Loucy (cell line): Measurements from ENCODE around the gene CDH2.

Experiments
- H2AFZ ChIP-seq: fragments of 200-600 bp; sonication (generic); 2 replicates; pipeline ENCODE4 v1.6.0; 2016; ENCODE audit warnings: antibody characterized with exemption, mild to moderate bottlenecking, low read length, moderate library complexity
- H3F3A ChIP-seq: fragments of 200-600 bp; 2 replicates; pipeline ENCODE4 v1.6.0; 2016; ENCODE audit warnings: antibody characterized with exemption, low read depth, mild to moderate bottlenecking
- H3K27me3 ChIP-seq: fragments of 200-600 bp; sonication (generic); 2 replicates; pipeline ENCODE4 v1.6.1; 2014; ENCODE audit warnings: low read length, mild to moderate bottlenecking; ENCODE audit not compliant: insufficient read depth, poor library complexity, severe bottlenecking
- H3K36me3 ChIP-seq: fragments of 200-600 bp; sonication (generic); 2 replicates; pipeline ENCODE4 v1.6.1; 2016; ENCODE audit warnings: low read length; ENCODE audit not compliant: insufficient read depth
- H3K4me1 ChIP-seq: fragments of 200-600 bp; sonication (generic); 2 replicates; pipeline ENCODE4 v1.5.1; 2014; ENCODE audit warnings: low read length, mild to moderate bottlenecking; ENCODE audit not compliant: insufficient read depth, poor library complexity, severe bottlenecking
- H3K4me2 ChIP-seq: fragments of 200-600 bp; sonication (generic); 2 replicates; pipeline ENCODE4 v1.6.0; 2014; ENCODE audit warnings: antibody characterized with exemption, low read length, low read depth, mild to moderate bottlenecking; ENCODE audit not compliant: poor library complexity, severe bottlenecking
- H3K4me3 ChIP-seq: fragments of 200-600 bp; sonication (generic); 2 replicates; pipeline ENCODE4 v1.5.1; 2014; ENCODE audit warnings: low read length, mild to moderate bottlenecking, mixed read lengths; ENCODE audit not compliant: poor library complexity, severe bottlenecking
- H3K79me2 ChIP-seq: fragments of 200-600 bp; sonication (generic); 2 replicates; pipeline ENCODE4 v1.6.1; 2014; ENCODE audit warnings: low read length; ENCODE audit not compliant: insufficient read depth
- H3K9ac ChIP-seq: fragments of 200-600 bp; sonication (generic); 2 replicates; pipeline ENCODE4 v1.6.0; 2014; ENCODE audit warnings: mild to moderate bottlenecking, low read depth, low read length, moderate library complexity; ENCODE audit not compliant: poor library complexity, severe bottlenecking
- H3K9me2 ChIP-seq: fragments of 200-600 bp; sonication (generic); replicated peaks from 2 replicates; pipeline ENCODE4 v1.6.1; 2016; ENCODE audit warnings: low read depth, low read length, mixed read lengths
- H3K9me3 ChIP-seq: fragments of 200-600 bp; sonication (generic); 2 replicates; pipeline ENCODE4 v1.6.1; 2014; ENCODE audit warnings: mild to moderate bottlenecking, antibody characterized with exemption, low read length, low read depth; ENCODE audit not compliant: insufficient read depth
- H4K20me1 ChIP-seq: fragments of 200-600 bp; sonication (generic); 2 replicates; pipeline ENCODE4 v1.6.0; 2014; ENCODE audit warnings: antibody characterized with exemption, low read length, mild to moderate bottlenecking; ENCODE audit not compliant: insufficient read depth, poor library complexity, severe bottlenecking
- EZH2phosphoT487 ChIP-seq: fragments of 200-600 bp; IDR thresholded peaks from 2 replicates; pipeline ENCODE4 v1.6.1; 2018; ENCODE audit warnings: antibody characterized with exemption, mild to moderate bottlenecking, moderate library complexity, borderline replicate concordance
- TF ChIP-seq, protein P1 (sequence below): fragments of 200-600 bp; sonication (generic); conservative IDR thresholded peaks from 2 replicates; pipeline ENCODE4 v1.5.1; 2014; ENCODE audit warnings: mild to moderate bottlenecking, antibody characterized with exemption, low read length

CDH2 gene

DNA sequence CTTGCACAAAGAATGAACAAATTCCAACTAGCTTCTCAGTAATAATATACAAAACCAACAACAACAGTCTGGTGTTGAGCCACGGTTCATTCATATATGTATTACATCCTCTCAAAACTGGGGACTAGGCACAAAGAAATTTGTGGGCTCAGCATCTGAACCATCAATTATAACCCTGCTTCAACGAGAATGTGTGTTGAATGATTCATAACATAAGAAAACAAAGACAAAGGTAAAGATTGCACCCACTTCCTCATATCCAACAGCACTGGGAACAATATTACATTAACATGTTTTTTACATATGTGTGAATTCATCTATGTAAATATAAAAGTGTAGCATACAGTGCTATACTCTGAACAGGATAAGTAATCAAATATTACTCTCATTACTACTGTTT is 144.8 kb downstream of the CDH2 start:
- no peak overlapping the region for H3K9ac ChIP-seq
- H2AFZ ChIP-seq, result no peak overlapping the region
- peaks cover 5% of the 10 kb centered on the region for H3K4me1 ChIP-seq
- TF ChIP-seq EZH2phosphoT487, result no peak
- TF ChIP-seq, protein P1, sequence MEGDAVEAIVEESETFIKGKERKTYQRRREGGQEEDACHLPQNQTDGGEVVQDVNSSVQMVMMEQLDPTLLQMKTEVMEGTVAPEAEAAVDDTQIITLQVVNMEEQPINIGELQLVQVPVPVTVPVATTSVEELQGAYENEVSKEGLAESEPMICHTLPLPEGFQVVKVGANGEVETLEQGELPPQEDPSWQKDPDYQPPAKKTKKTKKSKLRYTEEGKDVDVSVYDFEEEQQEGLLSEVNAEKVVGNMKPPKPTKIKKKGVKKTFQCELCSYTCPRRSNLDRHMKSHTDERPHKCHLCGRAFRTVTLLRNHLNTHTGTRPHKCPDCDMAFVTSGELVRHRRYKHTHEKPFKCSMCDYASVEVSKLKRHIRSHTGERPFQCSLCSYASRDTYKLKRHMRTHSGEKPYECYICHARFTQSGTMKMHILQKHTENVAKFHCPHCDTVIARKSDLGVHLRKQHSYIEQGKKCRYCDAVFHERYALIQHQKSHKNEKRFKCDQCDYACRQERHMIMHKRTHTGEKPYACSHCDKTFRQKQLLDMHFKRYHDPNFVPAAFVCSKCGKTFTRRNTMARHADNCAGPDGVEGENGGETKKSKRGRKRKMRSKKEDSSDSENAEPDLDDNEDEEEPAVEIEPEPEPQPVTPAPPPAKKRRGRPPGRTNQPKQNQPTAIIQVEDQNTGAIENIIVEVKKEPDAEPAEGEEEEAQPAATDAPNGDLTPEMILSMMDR, result no peak
- H3F3A ChIP-seq, result no peaks in the 10 kb centered on the region
- H3K4me2 ChIP-seq, result no peak overlapping the region
- no peaks in the 10 kb centered on the region for H3K27me3 ChIP-seq
- H3K9me3 ChIP-seq, result no peaks in the 10 kb centered on the region
- H3K9me2 ChIP-seq, result no peaks in the 10 kb centered on the region
- H3K79me2 ChIP-seq, result peaks cover 5% of the 10 kb centered on the region; the same call in 1 of the 2 replicates
- no peaks in the 10 kb centered on the region for H4K20me1 ChIP-seq
- no peaks in the 10 kb centered on the region for H3K36me3 ChIP-seq
- H3K4me3 ChIP-seq, result no peak overlapping the region

DNA sequence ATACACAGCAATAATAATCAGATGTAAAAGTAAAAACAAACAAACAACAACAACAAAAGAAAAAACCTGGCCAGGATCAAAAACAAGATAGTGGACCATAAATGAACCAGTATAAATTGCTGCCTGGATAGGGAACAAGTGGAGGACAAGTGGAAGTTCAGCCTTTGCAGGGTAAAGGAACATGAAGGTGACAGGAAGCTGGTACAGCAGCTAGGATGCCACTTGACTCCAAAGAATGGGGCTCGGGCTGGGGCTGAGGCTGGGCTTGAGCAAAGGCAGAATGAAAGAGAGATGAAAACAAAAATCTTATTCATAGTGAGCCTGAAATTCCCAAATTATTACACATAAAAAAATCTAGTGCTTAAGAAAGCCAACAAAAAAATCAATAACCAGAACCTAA is 146.5 kb downstream of the CDH2 start:
- H3F3A ChIP-seq, result no peaks in the 10 kb centered on the region
- no peaks in the 10 kb centered on the region for H3K27me3 ChIP-seq
- no peaks in the 10 kb centered on the region for H4K20me1 ChIP-seq
- no peaks in the 10 kb centered on the region for H3K9me3 ChIP-seq
- H3K4me3 ChIP-seq, result no peak overlapping the region
- H3K79me2 ChIP-seq, result peaks cover 5% of the 10 kb centered on the region; the same call in 1 of the 2 replicates
- H3K4me2 ChIP-seq, result no peak overlapping the region
- no peaks in the 10 kb centered on the region for H3K9me2 ChIP-seq
- H2AFZ ChIP-seq, result no peak overlapping the region
- no peak overlapping the region for H3K9ac ChIP-seq
- TF ChIP-seq EZH2phosphoT487, result no peak
- TF ChIP-seq, protein P1, result no peak
- no peaks in the 10 kb centered on the region for H3K36me3 ChIP-seq
- H3K4me1 ChIP-seq, result peaks cover 5% of the 10 kb centered on the region

DNA sequence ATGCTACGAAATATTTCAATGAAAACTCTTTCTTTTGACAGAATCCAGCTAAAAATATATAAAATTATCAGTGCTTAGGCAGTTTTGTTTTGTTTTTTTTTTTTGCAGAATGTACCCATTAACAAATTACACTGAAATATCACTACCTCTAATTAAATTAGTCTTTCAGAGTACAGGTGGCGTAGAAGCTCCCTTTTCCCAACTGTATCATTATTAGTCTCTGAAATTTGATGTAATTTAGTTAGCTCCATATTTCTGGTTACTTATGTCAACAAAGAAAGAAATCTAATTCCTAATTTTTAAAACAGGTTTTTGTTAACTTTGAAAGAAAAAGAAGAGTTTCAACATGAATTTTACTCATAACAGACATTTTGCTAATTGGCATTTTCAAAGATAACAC is 149.2 kb downstream of the CDH2 start:
- no peaks in the 10 kb centered on the region for H3K4me1 ChIP-seq
- peaks cover 5% of the 10 kb centered on the region; the same call in 1 of the 2 replicates for H3K79me2 ChIP-seq
- H3K9ac ChIP-seq, result no peak overlapping the region
- no peaks in the 10 kb centered on the region for H4K20me1 ChIP-seq
- H3K36me3 ChIP-seq, result no peaks in the 10 kb centered on the region
- H3K27me3 ChIP-seq, result no peaks in the 10 kb centered on the region
- no peak for TF ChIP-seq EZH2phosphoT487
- TF ChIP-seq, protein P1, result no peak
- H3F3A ChIP-seq, result no peaks in the 10 kb centered on the region
- no peaks in the 10 kb centered on the region for H3K9me2 ChIP-seq
- no peak overlapping the region for H3K4me3 ChIP-seq
- no peak overlapping the region for H3K4me2 ChIP-seq
- H2AFZ ChIP-seq, result no peak overlapping the region
- no peaks in the 10 kb centered on the region for H3K9me3 ChIP-seq
